Neural cell (in vitro differentiated cells): ENCODE data around the gene SLC39A2. TPM values are rescaled to one million over a fixed set of nuclear protein-coding genes. Genes with fewer than 3 reads are reported as not detected.

ENCODE experiments used
- H2AFZ ChIP-seq: fragments of 200-600, 300-800 bp; sonication (generic), shearing (Covaris generic); 2 replicates; pipeline ENCODE4 v1.6.0; 2014; ENCODE audit warnings: low read depth, mild to moderate bottlenecking, antibody characterized with exemption, low read length, moderate library complexity
- H3F3A ChIP-seq: fragments of 200-600 bp; shearing (Covaris generic); 2 replicates; pipeline ENCODE4 v1.6.1; 2016; ENCODE audit warnings: mild to moderate bottlenecking, moderate library complexity, mixed read lengths, antibody characterized with exemption, low read length; ENCODE audit not compliant: insufficient read depth, poor library complexity, severe bottlenecking
- H3K27ac ChIP-seq: fragments of 200-600, 300-800 bp; sonication (generic), shearing (Covaris generic); 2 replicates; pipeline ENCODE4 v1.5.1; 2014; ENCODE audit warnings: mild to moderate bottlenecking, low read length, moderate library complexity
- H3K27me3 ChIP-seq: fragments of 300-800, 200-600 bp; sonication (generic), shearing (Covaris generic); 2 replicates; pipeline ENCODE4 v1.6.0; 2014; ENCODE audit warnings: mild to moderate bottlenecking, low read depth, low read length, moderate library complexity; ENCODE audit not compliant: insufficient read depth
- H3K36me3 ChIP-seq: fragments of 300-800, 200-600 bp; sonication (generic), shearing (Covaris generic); 2 replicates; pipeline ENCODE4 v1.5.1; 2014; ENCODE audit warnings: mild to moderate bottlenecking, antibody characterized with exemption, low read length, moderate library complexity; ENCODE audit not compliant: insufficient read depth
- H3K4me2 ChIP-seq: fragments of 300-800, 200-600 bp; sonication (generic), shearing (Covaris generic); 2 replicates; pipeline ENCODE4 v1.6.0; 2014; ENCODE audit warnings: mild to moderate bottlenecking, low read length
- H3K4me3 ChIP-seq: fragments of 300-800, 200-600 bp; sonication (generic), shearing (Covaris generic); 2 replicates; pipeline ENCODE4 v1.5.1; 2014; ENCODE audit warnings: mild to moderate bottlenecking, low read length, moderate library complexity
- H3K79me2 ChIP-seq: fragments of 200-600 bp; shearing (Covaris generic); replicated peaks from 2 replicates; pipeline ENCODE4 v1.6.0; 2014; ENCODE audit warnings: mild to moderate bottlenecking, low read length, moderate library complexity; ENCODE audit not compliant: insufficient read depth
- H3K9ac ChIP-seq: fragments of 300-800, 200-600 bp; sonication (generic), shearing (Covaris generic); 2 replicates; pipeline ENCODE4 v1.6.1; 2016; ENCODE audit warnings: mild to moderate bottlenecking, low read length, mixed read lengths
- H3K9me2 ChIP-seq: fragments of 200-600 bp; shearing (Covaris generic); 2 replicates; pipeline ENCODE4 v1.6.1; 2016; ENCODE audit warnings: mild to moderate bottlenecking, low read length, mixed read lengths; ENCODE audit not compliant: insufficient read depth
- H3K9me3 ChIP-seq: fragments of 200-600, 300-800 bp; sonication (generic), shearing (Covaris generic); 2 replicates; pipeline ENCODE4 v1.6.1; 2016; ENCODE audit warnings: mild to moderate bottlenecking, mixed run types, low read length, moderate library complexity, mixed read lengths
- H4K20me1 ChIP-seq: fragments of 200-600 bp; shearing (Covaris generic); 2 replicates; pipeline ENCODE4 v1.6.1; 2016; ENCODE audit warnings: mild to moderate bottlenecking, mixed run types; ENCODE audit not compliant: insufficient read depth
- CTCF ChIP-seq: fragments of 450-650 bp; IDR thresholded peaks from 2 replicates; pipeline ENCODE4 v1.5.1; 2014; ENCODE audit warnings: antibody characterized with exemption, mild to moderate bottlenecking, moderate library complexity; ENCODE audit not compliant: poor library complexity, severe bottlenecking
- EP300 ChIP-seq: fragments of 450-650 bp; conservative IDR thresholded peaks from 2 replicates; pipeline ENCODE4 v1.6.1; 2014; ENCODE audit warnings: antibody characterized with exemption, mild to moderate bottlenecking, moderate library complexity; ENCODE audit not compliant: poor library complexity, severe bottlenecking
- MXI1 ChIP-seq: fragments of 450-650 bp; conservative IDR thresholded peaks from 2 replicates; pipeline ENCODE4 v1.6.1; 2014; ENCODE audit warnings: antibody characterized with exemption, mild to moderate bottlenecking; ENCODE audit not compliant: poor library complexity, severe bottlenecking
- POLR2AphosphoS5 ChIP-seq: IDR thresholded peaks from 2 replicates; pipeline ENCODE4 v1.6.1; 2012
- RAD21 ChIP-seq: fragments of 450-650 bp; conservative IDR thresholded peaks from 2 replicates; pipeline ENCODE4 v1.6.1; 2014; ENCODE audit warnings: antibody characterized with exemption, mild to moderate bottlenecking, moderate library complexity
- REST ChIP-seq: IDR thresholded peaks from 2 replicates; pipeline ENCODE4 v1.6.1; 2012; ENCODE audit warnings: borderline replicate concordance
- SMC3 ChIP-seq: fragments of 450-650 bp; conservative IDR thresholded peaks from 2 replicates; pipeline ENCODE4 v1.6.1; 2014; ENCODE audit warnings: antibody characterized with exemption, mild to moderate bottlenecking, moderate library complexity; ENCODE audit not compliant: poor library complexity
- TAF1 ChIP-seq: IDR thresholded peaks from 2 replicates; pipeline ENCODE4 v1.6.1; 2012; ENCODE audit warnings: low read depth
- polyA plus RNA-seq: library from polyadenylated mRNA; depleted of rRNA; stranded (reverse); fragments of >200 nt; gene quantifications from 2 replicates; pipeline ENCODE4 v1.2.3, GENCODE V29; 2014

SLC39A2 gene
- polyA plus RNA-seq, 1 donor from 2014 or later, result not detected

- no peak overlapping the region for H2AFZ ChIP-seq
- TF ChIP-seq RAD21 (no peak), POLR2AphosphoS5 (no peak), CTCF (no peak), REST (no peak)
- no peak overlapping the region for H3K4me2 ChIP-seq
Measured at GRCh38 chr14:20986811-20987210, 12.3 kb upstream of the SLC39A2 start.

GRCh38 chr14:20988717-20989470 is 10.2 kb upstream of the SLC39A2 start:
- H3K4me2 ChIP-seq, result peak overlapping the region; percentile 41
- H3K9me3 ChIP-seq, result no peaks in the 10 kb centered on the region
- peak overlapping the region; percentile 88 for H3K4me3 ChIP-seq
- no peaks in the 10 kb centered on the region for H3K36me3 ChIP-seq
- H3F3A ChIP-seq, result no peaks in the 10 kb centered on the region
- H3K9me2 ChIP-seq, result no peaks in the 10 kb centered on the region
- peak overlapping the region; percentile 24 for H3K9ac ChIP-seq
- H3K79me2 ChIP-seq, result peaks cover 22% of the 10 kb centered on the region
- no peaks in the 10 kb centered on the region for H4K20me1 ChIP-seq
- no peak for TF ChIP-seq EP300
- TF ChIP-seq SMC3, result no peak
- no peak for TF ChIP-seq POLR2AphosphoS5
- TF ChIP-seq TAF1, result no peak
- TF ChIP-seq CTCF, result no peak
- TF ChIP-seq MXI1, result no peak
- peak overlapping the region; percentile 60 for H3K27ac ChIP-seq
- H2AFZ ChIP-seq, result peak overlapping the region; percentile 82
- no peaks in the 10 kb centered on the region for H3K27me3 ChIP-seq

More at GRCh38 chr14:20986811-20987210, 12.3 kb upstream of the SLC39A2 start:
- no peak overlapping the region for H3K9ac ChIP-seq
- H3K9me3 ChIP-seq, result no peaks in the 10 kb centered on the region
- no peak overlapping the region for H3K27ac ChIP-seq
- H3F3A ChIP-seq, result no peaks in the 10 kb centered on the region
- H3K36me3 ChIP-seq, result no peaks in the 10 kb centered on the region
- no peak overlapping the region for H3K4me3 ChIP-seq
- no peaks in the 10 kb centered on the region for H3K9me2 ChIP-seq
- H3K27me3 ChIP-seq, result no peaks in the 10 kb centered on the region
- H4K20me1 ChIP-seq, result no peaks in the 10 kb centered on the region
- peaks cover 16% of the 10 kb centered on the region for H3K79me2 ChIP-seq
